ENCODE data around the gene ZAP70.

The ZAP70 gene

DNA sequence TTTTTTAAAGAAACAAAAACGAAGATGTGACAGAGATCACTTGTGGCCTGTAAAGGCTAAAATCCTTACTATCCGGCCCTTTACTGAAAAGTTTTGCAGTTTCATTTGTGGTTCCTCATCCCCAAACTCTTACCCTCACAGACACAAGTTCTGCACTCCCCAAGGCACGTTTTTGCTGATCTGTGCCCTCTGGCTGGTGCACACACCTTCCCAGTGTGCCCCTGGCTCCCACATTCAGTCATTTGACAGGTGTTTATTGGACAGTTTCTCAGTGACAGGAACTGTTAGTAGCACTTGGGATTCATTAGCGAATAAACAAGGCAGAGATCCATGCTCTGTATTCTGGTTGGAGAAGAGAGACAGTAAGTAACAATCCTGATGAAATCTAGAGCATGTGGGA, 22.8 kb downstream of the ZAP70 start:
- DNase-seq (ENCODE audit: low read depth) = no peak
- no peak overlapping the region for H3K4me3 ChIP-seq (ENCODE audit: low read depth, low read length)
- TF ChIP-seq CTCF (IDR thresholded peaks at IDR 0.05; ENCODE audit: control insufficient read depth, extremely low read depth, insufficient read depth) = no peak

DNA sequence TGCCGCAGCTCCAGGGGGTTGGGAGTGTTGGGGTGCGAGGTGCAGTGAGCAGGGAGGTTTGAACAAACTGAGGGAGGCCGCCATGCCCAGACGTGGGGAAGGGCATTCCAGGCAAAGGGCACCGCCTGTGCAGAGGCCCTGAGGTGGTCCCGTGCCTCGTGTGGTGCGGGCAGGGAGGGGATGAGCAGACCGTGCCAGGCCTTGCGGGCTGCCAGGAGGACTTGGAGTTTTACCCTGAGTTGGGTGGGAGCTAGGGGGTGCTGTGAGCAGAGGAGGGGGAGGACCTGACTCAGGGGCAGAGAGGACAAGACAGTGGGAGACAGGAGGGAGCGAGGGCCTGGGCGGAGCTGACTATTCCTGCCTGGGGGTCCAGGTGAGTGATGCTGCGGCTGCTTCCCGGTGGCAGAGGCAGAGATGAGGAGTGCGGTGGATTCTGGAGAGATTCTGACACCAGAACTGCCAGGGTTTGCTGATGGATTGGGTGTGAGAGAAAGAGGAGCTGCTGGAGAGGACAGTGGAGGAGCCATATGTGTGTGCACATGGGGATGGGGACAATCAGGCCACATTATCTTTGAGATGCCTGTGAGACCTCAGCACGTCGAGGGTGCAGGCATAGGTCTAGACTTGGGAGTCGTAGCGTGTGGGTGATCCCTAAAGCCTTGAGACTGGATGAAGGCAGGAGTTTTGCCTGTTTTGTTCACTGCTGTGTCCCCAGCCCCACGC, 23.4 kb downstream of the ZAP70 start:
- no peak for DNase-seq (ENCODE audit: low read depth)
- no peak for TF ChIP-seq CTCF (IDR thresholded peaks at IDR 0.05; ENCODE audit: control insufficient read depth, extremely low read depth, insufficient read depth)
- no peak overlapping the region for H3K4me3 ChIP-seq (ENCODE audit: low read depth, low read length)

GRCh38 chr2:97737421-97738178, 24.2 kb downstream of the ZAP70 start:
- DNase-seq (ENCODE audit: low read depth) = no peak
- no peak overlapping the region for H3K4me3 ChIP-seq (ENCODE audit: low read depth, low read length)
- no peak for TF ChIP-seq CTCF (IDR thresholded peaks at IDR 0.05; ENCODE audit: control insufficient read depth, extremely low read depth, insufficient read depth)

- H3K4me3 ChIP-seq (ENCODE audit: low read depth, low read length) = no peak overlapping the region
- no peak for DNase-seq (ENCODE audit: low read depth)
- TF ChIP-seq CTCF (IDR thresholded peaks at IDR 0.05; ENCODE audit: control insufficient read depth, extremely low read depth, insufficient read depth) = no peak
Observed at GRCh38 chr2:97738179-97739019, 25.0 kb downstream of the ZAP70 start.

- no peak overlapping the region for H3K4me3 ChIP-seq (ENCODE audit: low read depth, low read length)
- TF ChIP-seq CTCF (IDR thresholded peaks at IDR 0.05; ENCODE audit: control insufficient read depth, extremely low read depth, insufficient read depth) = no peak
- no peak for DNase-seq (ENCODE audit: low read depth)
Observed at GRCh38 chr2:97739020-97739892, 25.9 kb downstream of the ZAP70 start.

- no peak for TF ChIP-seq CTCF (IDR thresholded peaks at IDR 0.05; ENCODE audit: control insufficient read depth, extremely low read depth, insufficient read depth)
- no peak for DNase-seq (ENCODE audit: low read depth)
- no peak overlapping the region for H3K4me3 ChIP-seq (ENCODE audit: low read depth, low read length)
Observed at GRCh38 chr2:97739893-97740245, 26.5 kb downstream of the ZAP70 start.

All from LNCaP clone FGC (cell line).